Kidney tubule cell (primary cell): Measurements from ENCODE around the gene DTD1.

Experiments
- DNase-seq: peaks from one replicate; pipeline ENCODE4 v3.0.0-alpha.2; 2018; ENCODE audit warnings: low spot score

Gene DTD1

GRCh38 chr20:18587665-18588573, at the start of gene DTD1:
Gene DTD1 (plus strand): TSS chr20:18588054. CDS start chr20:18588073, 19 bp downstream.
- DNase-seq: peak; percentile 92

GRCh38 chr20:18541741-18542140, 46.1 kb upstream of the DTD1 start:
- DNase-seq: peak; percentile 92

GRCh38 chr20:18543216-18543615, 44.6 kb upstream of the DTD1 start:
- no peak for DNase-seq

- no peak for DNase-seq
Measured at GRCh38 chr20:18543932-18544331, 43.9 kb upstream of the DTD1 start.

GRCh38 chr20:18545566-18545965, 42.3 kb upstream of the DTD1 start:
- no peak for DNase-seq

GRCh38 chr20:18548465-18548864, 39.4 kb upstream of the DTD1 start:
- DNase-seq: no peak

GRCh38 chr20:18553746-18554145, 34.1 kb upstream of the DTD1 start:
- no peak for DNase-seq

GRCh38 chr20:18566892-18567738, 20.7 kb upstream of the DTD1 start, which contains the start of gene SMIM26:
Gene SMIM26 (plus strand): TSS chr20:18567432. CDS start chr20:18567479, 47 bp downstream.
- peak; percentile 95 for DNase-seq

GRCh38 chr20:18567739-18568091, 20.1 kb upstream of the DTD1 start:
- DNase-seq: no peak

- no peak for DNase-seq
Measured at GRCh38 chr20:18571009-18571408, 16.8 kb upstream of the DTD1 start.

GRCh38 chr20:18571578-18571977, 16.3 kb upstream of the DTD1 start:
- DNase-seq: no peak

GRCh38 chr20:18577942-18578341, 9.9 kb upstream of the DTD1 start:
- DNase-seq: no peak

GRCh38 chr20:18578581-18578980, 9.3 kb upstream of the DTD1 start:
- DNase-seq: no peak

GRCh38 chr20:18580012-18580411, 7.8 kb upstream of the DTD1 start:
- DNase-seq: no peak

GRCh38 chr20:18585134-18585533, 2.7 kb upstream of the DTD1 start:
- peak; percentile 98 for DNase-seq

GRCh38 chr20:18588574-18588933, 700 bp downstream of the DTD1 start:
- DNase-seq: no peak

- DNase-seq: no peak
Measured at GRCh38 chr20:18589941-18590674, 2.3 kb downstream of the DTD1 start.

GRCh38 chr20:18596270-18596669, 8.4 kb downstream of the DTD1 start:
- DNase-seq: no peak

GRCh38 chr20:18609741-18610140, 21.9 kb downstream of the DTD1 start:
- no peak for DNase-seq

- no peak for DNase-seq
Measured at GRCh38 chr20:18611492-18611891, 23.6 kb downstream of the DTD1 start.

- DNase-seq: peak; percentile 81
Measured at GRCh38 chr20:18613553-18613952, 25.7 kb downstream of the DTD1 start.

GRCh38 chr20:18614244-18614643, 26.4 kb downstream of the DTD1 start:
- DNase-seq: no peak
